BJ (cell line): ENCODE measurements around the gene NFKBIZ. TPM values are rescaled to one million over a fixed set of nuclear protein-coding genes. Genes with fewer than 3 reads are reported as not detected.
A peak's percentile ranks its signal among the peaks of the same experiment; 100 is the strongest.

Experiments used
- CTCF ChIA-PET: fragments of 350-600 bp; formaldehyde crosslinking; extraction: SDS; loops from one replicate; lab custom pipeline; 2021; ENCODE audit warnings: antibody characterized with exemption, inconsistent platforms; lab: Yijun Ruan, JAX
- POLR2A ChIA-PET: fragments of 300-600 bp; sonication (Branson Sonifier 250); formaldehyde crosslinking; extraction: SDS; loops from one replicate; lab custom pipeline; 2021; ENCODE audit warnings: antibody characterized with exemption; lab: Charles Lee
- DNase-seq: peaks from one replicate; pipeline ENCODE4 v3.0.0-alpha.2; 2011; ENCODE audit warnings: low read depth
- H3K27me3 ChIP-seq: 2 replicates; pipeline ENCODE4 v1.6.0; 2011; ENCODE audit warnings: low read length; ENCODE audit not compliant: control insufficient read depth, insufficient read depth
- H3K36me3 ChIP-seq: 2 replicates; pipeline ENCODE4 v1.5.1; 2011; ENCODE audit warnings: low read length; ENCODE audit not compliant: control insufficient read depth, insufficient read depth
- H3K4me3 ChIP-seq: 2 replicates; pipeline ENCODE4 v1.5.1; 2011; ENCODE audit warnings: low read depth, mild to moderate bottlenecking, control low read depth, low read length
- polyA plus RNA-seq: library from polyadenylated mRNA; depleted of rRNA; stranded (reverse); fragments of >200 nt; gene quantifications from 2 replicates; pipeline ENCODE4 v1.2.3, GENCODE V29; 2011
- TF ChIP-seq, protein P1 (sequence below): IDR thresholded peaks from 2 replicates; pipeline ENCODE4 v1.5.1; 2011; ENCODE audit warnings: low read depth, mild to moderate bottlenecking, control low read depth, inconsistent platforms, low read length, moderate library complexity; ENCODE audit not compliant: insufficient read depth

NFKBIZ gene
- polyA plus RNA-seq, 1 experiment = 50.1 TPM

DNA sequence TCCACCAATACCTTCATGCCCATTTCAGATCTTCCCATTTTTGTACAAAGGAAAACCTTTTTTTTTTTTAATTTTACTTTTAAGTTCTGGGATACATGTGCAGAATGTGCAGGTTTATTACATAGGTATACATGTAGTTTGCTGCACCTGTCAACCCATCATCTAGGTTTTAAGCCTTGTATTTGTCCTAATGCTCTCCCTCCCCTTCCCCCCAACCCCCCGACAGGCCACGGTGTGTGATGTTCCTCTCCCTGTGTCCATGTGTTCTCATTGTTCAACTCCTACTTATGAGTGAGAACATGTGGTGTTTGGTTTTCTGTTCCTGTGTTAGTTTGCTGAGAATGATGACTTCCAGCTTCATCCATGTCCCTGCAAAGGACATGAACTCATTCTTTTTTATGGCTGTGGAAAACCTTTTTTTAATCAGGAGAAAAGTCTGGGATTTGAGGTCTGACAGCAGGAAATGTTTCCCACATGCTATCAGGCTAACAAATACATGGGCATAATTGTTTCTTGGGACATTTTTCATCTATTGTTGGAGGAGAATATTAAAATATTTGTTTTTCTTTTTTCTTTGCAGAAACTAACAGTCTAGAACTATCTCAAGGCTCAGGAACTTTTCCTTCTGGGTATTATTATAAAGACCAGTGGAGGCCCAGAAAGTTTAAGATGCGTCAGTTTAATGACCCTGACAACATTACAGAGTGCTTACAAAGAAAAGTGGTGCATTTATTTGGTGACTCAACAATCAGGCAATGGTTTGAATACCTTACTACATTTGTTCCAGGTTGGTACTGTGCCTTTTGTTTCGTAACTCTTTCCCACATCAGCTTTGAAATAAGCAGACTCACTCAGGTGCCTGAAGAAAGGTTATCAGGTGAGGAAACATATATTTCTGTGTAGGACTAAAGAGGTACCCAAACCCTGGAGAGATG lies 32.8 kb upstream of the NFKBIZ start:
- TF ChIP-seq, protein P1, sequence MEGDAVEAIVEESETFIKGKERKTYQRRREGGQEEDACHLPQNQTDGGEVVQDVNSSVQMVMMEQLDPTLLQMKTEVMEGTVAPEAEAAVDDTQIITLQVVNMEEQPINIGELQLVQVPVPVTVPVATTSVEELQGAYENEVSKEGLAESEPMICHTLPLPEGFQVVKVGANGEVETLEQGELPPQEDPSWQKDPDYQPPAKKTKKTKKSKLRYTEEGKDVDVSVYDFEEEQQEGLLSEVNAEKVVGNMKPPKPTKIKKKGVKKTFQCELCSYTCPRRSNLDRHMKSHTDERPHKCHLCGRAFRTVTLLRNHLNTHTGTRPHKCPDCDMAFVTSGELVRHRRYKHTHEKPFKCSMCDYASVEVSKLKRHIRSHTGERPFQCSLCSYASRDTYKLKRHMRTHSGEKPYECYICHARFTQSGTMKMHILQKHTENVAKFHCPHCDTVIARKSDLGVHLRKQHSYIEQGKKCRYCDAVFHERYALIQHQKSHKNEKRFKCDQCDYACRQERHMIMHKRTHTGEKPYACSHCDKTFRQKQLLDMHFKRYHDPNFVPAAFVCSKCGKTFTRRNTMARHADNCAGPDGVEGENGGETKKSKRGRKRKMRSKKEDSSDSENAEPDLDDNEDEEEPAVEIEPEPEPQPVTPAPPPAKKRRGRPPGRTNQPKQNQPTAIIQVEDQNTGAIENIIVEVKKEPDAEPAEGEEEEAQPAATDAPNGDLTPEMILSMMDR = no peak

DNA sequence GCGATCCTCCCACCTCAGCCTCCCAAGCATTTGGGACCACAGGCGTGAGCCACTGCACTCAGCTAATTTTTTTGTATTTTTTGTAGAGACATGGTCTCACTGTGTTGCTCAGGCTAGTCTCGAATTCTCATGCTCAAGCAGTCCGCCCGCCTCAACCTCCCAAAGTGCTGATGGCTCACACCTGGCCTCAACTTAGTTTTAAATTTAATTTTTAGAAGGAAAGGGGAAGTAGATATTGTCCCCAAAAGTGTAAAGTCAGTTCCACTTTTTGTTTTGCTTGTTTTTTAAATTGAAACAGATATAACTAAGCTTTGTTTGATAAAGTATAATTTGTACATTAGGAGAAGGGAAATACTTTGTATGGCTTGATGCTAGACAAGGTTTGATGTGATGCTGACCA lies 31.3 kb upstream of the NFKBIZ start:
- DNase-seq = no peak
- CTCF ChIA-PET = interaction anchor here (1.6 to 3.3 kb wide), 3 partner anchors 9 to 411 kb away, joined by 4 to 16 read pairs (median 11); no protein-coding TSS in a partner anchor
- Histone ChIP-seq H3K36me3 (peaks cover 5% of the 10 kb centered on the region), H3K4me3 (no peak overlapping the region), H3K27me3 (no peaks in the 10 kb centered on the region)
- TF ChIP-seq, protein P1 = no peak
- POLR2A ChIA-PET = no interaction called here

More for the DNA sequence above, 32.8 kb upstream of the NFKBIZ start:
- Histone ChIP-seq H3K27me3 (no peaks in the 10 kb centered on the region), H3K36me3 (peaks cover 3% of the 10 kb centered on the region), H3K4me3 (no peak overlapping the region)
- POLR2A ChIA-PET = interaction anchor here (0.6 kb wide), 1 partner anchor 32 kb away, joined by 6 read pairs; the partner anchor contains the start of gene NFKBIZ
- peak; percentile 49 for DNase-seq
- CTCF ChIA-PET = interaction anchor here (1.0 to 3.3 kb wide), 3 partner anchors 10 to 409 kb away, joined by 3 to 16 read pairs (median 3); no protein-coding TSS in a partner anchor

GRCh38 chr3:101819649-101820206 lies 29.6 kb upstream of the NFKBIZ start:
- H3K27me3 ChIP-seq = no peaks in the 10 kb centered on the region
- peaks cover 5% of the 10 kb centered on the region for H3K36me3 ChIP-seq
- ChIA-PET POLR2A (no interaction called here), CTCF (no interaction called here)
- no peak overlapping the region for H3K4me3 ChIP-seq
- TF ChIP-seq, protein P1 = no peak
- DNase-seq = no peak

- TF ChIP-seq, protein P1 = no peak
- POLR2A ChIA-PET = interaction anchor here (0.5 kb wide), 1 partner anchor 751 kb away, joined by 3 read pairs; no protein-coding TSS in a partner anchor
- CTCF ChIA-PET = interaction anchor here (0.8 to 3.7 kb wide), 5 partner anchors 13 to 408 kb away, joined by 3 to 16 read pairs (median 7); no protein-coding TSS in a partner anchor
- Histone ChIP-seq H3K4me3 (no peak overlapping the region), H3K27me3 (no peaks in the 10 kb centered on the region), H3K36me3 (peaks cover 5% of the 10 kb centered on the region)
- DNase-seq = no peak
Measured at GRCh38 chr3:101821503-101821902, 27.8 kb upstream of the NFKBIZ start.

- POLR2A ChIA-PET = no interaction called here
- no peak for DNase-seq
- TF ChIP-seq, protein P1 = no peak
- CTCF ChIA-PET = interaction anchor here (0.7 to 3.7 kb wide), 5 partner anchors 13 to 406 kb away, joined by 3 to 16 read pairs (median 7); no protein-coding TSS in a partner anchor
- H3K27me3 ChIP-seq = no peaks in the 10 kb centered on the region
- H3K4me3 ChIP-seq = no peak overlapping the region
- H3K36me3 ChIP-seq = peaks cover 5% of the 10 kb centered on the region
Measured at GRCh38 chr3:101823525-101823924, 25.8 kb upstream of the NFKBIZ start.
